IMR-90 (cell line): ENCODE data around the gene BTBD9. TPM values are rescaled to one million over a fixed set of nuclear protein-coding genes. Genes with fewer than 3 reads are reported as not detected.

Experiments
- ATAC-seq: fragments of 200-7000 bp; cut with Tn5 transposase; 2 replicates; pipeline ENCODE4 v1.9.1; 2020; ENCODE audit warnings: low read depth, mild to moderate bottlenecking, moderate library complexity
- BruUV-seq: library from RNA; stranded (reverse); fragments of 400-500 nt; replicated peaks from 2 replicates; lab custom pipeline; 2021; lab: Mats Ljungman, UMichigan
- CTCF ChIA-PET: fragments of 300-600 bp; formaldehyde crosslinking; extraction: SDS; loops from one replicate; lab custom pipeline; 2021; ENCODE audit warnings: antibody characterized with exemption; lab: Yijun Ruan, JAX
- POLR2A ChIA-PET: fragments of 300-600 bp; sonication (Branson Sonifier 250); formaldehyde crosslinking; loops from one replicate; lab custom pipeline; 2022; ENCODE audit warnings: antibody characterized with exemption; ENCODE audit not compliant: unreplicated experiment; lab: Charles Lee
- DNase-seq: peaks from one replicate; pipeline ENCODE4 v3.0.0; 2013
- H2AFZ ChIP-seq: replicated peaks from 2 replicates; pipeline ENCODE3; 2013; ENCODE audit warnings: low read length, mild to moderate bottlenecking; ENCODE audit not compliant: poor library complexity
- H2AK5ac ChIP-seq: 2 replicates; pipeline ENCODE4 v1.6.1; 2013; ENCODE audit warnings: low read depth, low read length, inconsistent platforms
- H2AK9ac ChIP-seq: replicated peaks from 2 replicates; pipeline ENCODE3; 2013; ENCODE audit warnings: mild to moderate bottlenecking, low read depth, low read length, moderate library complexity; ENCODE audit not compliant: poor library complexity
- H2BK120ac ChIP-seq: 2 replicates; pipeline ENCODE4 v1.6.1; 2013; ENCODE audit warnings: low read depth, low read length, inconsistent platforms
- H2BK15ac ChIP-seq: 3 replicates; pipeline ENCODE4 v1.6.1; 2013; ENCODE audit warnings: low read depth, low read length, inconsistent platforms
- H2BK20ac ChIP-seq: 2 replicates; pipeline ENCODE4 v1.6.1; 2013; ENCODE audit warnings: low read depth, mild to moderate bottlenecking, inconsistent platforms, low read length, moderate library complexity
- H2BK5ac ChIP-seq: 2 replicates; pipeline ENCODE4 v1.6.1; 2013; ENCODE audit warnings: mild to moderate bottlenecking, low read depth, low read length, inconsistent platforms; ENCODE audit not compliant: poor library complexity, severe bottlenecking
- H3K14ac ChIP-seq: replicated peaks from 2 replicates; pipeline ENCODE4 v1.6.1; 2013; ENCODE audit warnings: low read depth, low read length, inconsistent platforms
- H3K18ac ChIP-seq: 2 replicates; pipeline ENCODE4 v1.6.1; 2013; ENCODE audit warnings: low read depth, low read length, control low read depth
- H3K23ac ChIP-seq: 2 replicates; pipeline ENCODE4 v1.6.1; 2013; ENCODE audit warnings: low read depth, low read length, inconsistent platforms
- H3K27ac ChIP-seq: 2 replicates; pipeline ENCODE4 v1.5.1; 2013; ENCODE audit warnings: mild to moderate bottlenecking, control low read depth, low read length; ENCODE audit not compliant: insufficient read depth
- H3K27me3 ChIP-seq: 2 replicates; pipeline ENCODE4 v1.6.1; 2013; ENCODE audit warnings: low read length; ENCODE audit not compliant: control insufficient read depth, insufficient read depth
- H3K36me3 ChIP-seq: 2 replicates; pipeline ENCODE4 v1.6.1; 2013; ENCODE audit warnings: low read length, mixed read lengths; ENCODE audit not compliant: control insufficient read depth, insufficient read depth
- H3K4ac ChIP-seq: 2 replicates; pipeline ENCODE4 v1.6.1; 2013; ENCODE audit warnings: low read depth, low read length, inconsistent platforms
- H3K4me1 ChIP-seq: 2 replicates; pipeline ENCODE4 v1.6.1; 2013; ENCODE audit warnings: low read length, mixed read lengths; ENCODE audit not compliant: control insufficient read depth, insufficient read depth
- H3K4me2 ChIP-seq: 2 replicates; pipeline ENCODE4 v1.6.1; 2013; ENCODE audit warnings: low read depth, mild to moderate bottlenecking, control low read depth, low read length, moderate library complexity
- H3K4me3 ChIP-seq: 2 replicates; pipeline ENCODE4 v1.5.1; 2013; ENCODE audit warnings: low read depth, mild to moderate bottlenecking, control low read depth, low read length, moderate library complexity; ENCODE audit not compliant: insufficient read depth
- H3K56ac ChIP-seq: 2 replicates; pipeline ENCODE4 v1.6.1; 2013; ENCODE audit warnings: low read length, inconsistent platforms; ENCODE audit not compliant: insufficient read depth; ENCODE audit errors: extremely low read depth
- H3K79me1 ChIP-seq, 2 experiments: 2 replicates each; pipeline ENCODE4 v1.6.1; 2013; ENCODE audit warnings: low read length in 2 of 2, inconsistent platforms in 1 of 2, low read depth in 1 of 2
- H3K9ac ChIP-seq: 2 replicates; pipeline ENCODE4 v1.6.1; 2013; ENCODE audit warnings: low read depth, low read length, control low read depth
- H3K9me1 ChIP-seq: 2 replicates; pipeline ENCODE4 v1.6.1; 2013; ENCODE audit warnings: low read length, inconsistent platforms; ENCODE audit not compliant: insufficient read depth
- H3K9me3 ChIP-seq: 2 replicates; pipeline ENCODE4 v1.6.1; 2013; ENCODE audit warnings: low read length; ENCODE audit not compliant: control insufficient read depth, insufficient read depth
- H4K20me1 ChIP-seq: 2 replicates; pipeline ENCODE4 v1.6.1; 2013; ENCODE audit warnings: low read length, inconsistent platforms; ENCODE audit not compliant: insufficient read depth
- H4K5ac ChIP-seq: 2 replicates; pipeline ENCODE4 v1.6.1; 2013; ENCODE audit warnings: mild to moderate bottlenecking, low read depth, low read length, control low read depth
- H4K8ac ChIP-seq, 2 experiments: 2 replicates each; pipeline ENCODE4 v1.6.1; 2013; ENCODE audit warnings: low read depth in 2 of 2, low read length in 2 of 2, control low read depth in 1 of 2, inconsistent platforms in 1 of 2
- H4K91ac ChIP-seq: 2 replicates; pipeline ENCODE4 v1.6.1; 2013; ENCODE audit warnings: low read depth, low read length, inconsistent platforms; ENCODE audit not compliant: insufficient read depth
- CEBPB ChIP-seq: IDR thresholded peaks from 2 replicates; pipeline ENCODE4 v1.6.1; 2012; ENCODE audit warnings: low read depth, low read length, improper control_type of control experiment
- FOS ChIP-seq: fragments of 150-350 bp; IDR thresholded peaks from 2 replicates; pipeline ENCODE4 v1.6.1; 2016; ENCODE audit warnings: low read depth, low read length
- MAFK ChIP-seq: IDR thresholded peaks from 2 replicates; pipeline ENCODE4 v1.6.1; 2012; ENCODE audit warnings: low read depth, low read length, improper control_type of control experiment
- MAZ ChIP-seq: IDR thresholded peaks from 2 replicates; pipeline ENCODE4 v1.6.1; 2012; ENCODE audit warnings: low read depth, mild to moderate bottlenecking, low read length, improper control_type of control experiment, moderate library complexity, borderline replicate concordance
- NFE2L2 ChIP-seq: fragments of 150-350 bp; IDR thresholded peaks from 2 replicates; pipeline ENCODE4 v1.6.1; 2016; ENCODE audit warnings: low read depth, mild to moderate bottlenecking, low read length
- RCOR1 ChIP-seq: IDR thresholded peaks from 2 replicates; pipeline ENCODE4 v1.6.1; 2012; ENCODE audit warnings: mild to moderate bottlenecking, low read length, improper control_type of control experiment; ENCODE audit not compliant: insufficient replicate concordance
- WGBS, 2 experiments: methylation state at CpG; one replicate each; pipeline versions ENCODE4 v1.1.5 to v1.1.7; 2013; ENCODE audit warnings: missing lambda C conversion rate in 2 of 2; ENCODE audit not compliant: insufficient read length in 1 of 2; ENCODE audit errors: extremely low coverage in 2 of 2; 5-methylcytosine and 5-hydroxymethylcytosine counted together
- dilution Hi-C: fragments of 300-500 bp; cut with HindIII; formaldehyde crosslinking; loops from one replicate; pipeline ENCODE4 v1.14.3; 2018; ENCODE audit warnings: low sequenced_read_pairs; ENCODE audit not compliant: unreplicated experiment
- in situ Hi-C: fragments of 300-500 bp; cut with MboI; formaldehyde crosslinking; loops from 3 replicates; pipeline ENCODE4 v1.14.3; 2019; ENCODE audit warnings: low sequenced_read_pairs, inconsistent platforms, mixed read lengths
- intact Hi-C: fragments of 100-400 bp; cut with micrococcal nuclease; formaldehyde crosslinking; loops from 2 replicates; pipeline ENCODE4 v1.10.0; 2022
- polyA plus RNA-seq, 3 experiments: library from polyadenylated mRNA; depleted of rRNA; stranded (reverse); fragments of >200 nt; gene quantifications; 2 replicates each; pipeline ENCODE4 v1.2.3, GENCODE V29; 2012; ENCODE audit warnings: low replicate concordance in 1 of 3
- total RNA-seq: library from RNA; depleted of rRNA; stranded (reverse); fragments of >200 nt; gene quantifications from 2 replicates; pipeline ENCODE4 v1.2.3, GENCODE V29; 2012

Gene BTBD9
- total and polyA plus RNA-seq, 2 of the 4 experiments (the other 2 are of a cell fraction) = 4.1 to 22.0 TPM

DNA sequence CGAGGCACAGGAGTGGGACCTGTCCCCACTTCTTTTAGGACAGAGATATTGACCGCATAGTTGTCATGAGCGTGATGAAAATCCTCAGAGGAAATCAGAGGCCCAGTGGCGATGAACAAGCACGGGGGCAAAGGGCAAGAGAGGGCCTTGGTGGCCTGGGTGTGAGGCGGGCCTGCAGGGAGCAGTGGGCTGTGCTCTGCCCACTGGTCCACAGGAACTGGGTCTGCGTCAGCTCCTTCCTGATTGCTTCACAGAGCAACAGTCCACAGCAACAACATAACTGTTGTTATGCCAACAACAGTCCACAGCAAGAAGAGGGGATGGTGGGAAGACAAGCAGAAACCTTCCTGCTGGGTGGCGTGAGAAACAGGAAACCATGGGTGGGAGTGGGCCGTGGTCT is 484.6 kb downstream of the BTBD9 start:
- in situ Hi-C loops = no loop called here
- Histone ChIP-seq H4K8ac (peak overlapping the region in 1 of 2 experiments; percentile 49; a peak in 2 of 4 replicates), H3K23ac (0 out of 2 replicates have a peak overlapping the region, but pooled peaks have one; percentile 5), H4K20me1 (peaks cover 38% of the 10 kb centered on the region), H2AFZ (no peak overlapping the region), H3K36me3 (peaks cover 16% of the 10 kb centered on the region), H3K9ac (no peak overlapping the region), H3K4me3 (no peak overlapping the region), H3K4me1 (peaks cover 18% of the 10 kb centered on the region), H2AK5ac (peak overlapping the region; percentile 27), H3K18ac (no peak overlapping the region; the same call in 1 of the 2 replicates), H2BK120ac (0 out of 2 replicates have a peak overlapping the region, but pooled peaks have one; percentile 4), H3K9me3 (no peaks in the 10 kb centered on the region), H2BK5ac (peak overlapping the region; percentile 25), H2BK15ac (no peak overlapping the region), H3K4me2 (no peak overlapping the region), H3K27me3 (no peaks in the 10 kb centered on the region), H2BK20ac (no peak overlapping the region), H3K9me1 (peaks cover 29% of the 10 kb centered on the region), H4K91ac (peak overlapping the region; percentile 33), H4K5ac (no peak overlapping the region), H3K56ac (no peak overlapping the region), H3K27ac (peak overlapping the region; percentile 54), H2AK9ac (peak overlapping the region; percentile 1), H3K14ac (peak overlapping the region; percentile 34; the same call in 1 of the 2 replicates), H3K4ac (peak overlapping the region; percentile 60), H3K79me1 (peaks cover 11 to 84% of the 10 kb centered on the region in 2 experiments)
- intact Hi-C loops = loop anchor here (5.0 to 10.0 kb wide), 2 partner anchors 337 to 450 kb away; no protein-coding TSS in a partner anchor
- ChIA-PET POLR2A (no interaction called here), CTCF (interaction anchor here (0.5 kb wide), 1 partner anchor 469 kb away, joined by 3 read pairs; no protein-coding TSS in a partner anchor)
- dilution Hi-C loops = no loop called here
- peak; percentile 35 for DNase-seq
- no TSS peak for BruUV-seq
- no peak for ATAC-seq
- TF ChIP-seq FOS = no peak
- no peak for TF ChIP-seq RCOR1
- peak; percentile 93 for TF ChIP-seq CEBPB
- no peak for TF ChIP-seq NFE2L2
- no peak for TF ChIP-seq MAFK
- no peak for TF ChIP-seq MAZ
- 97% methylated on average over 3 of the region's 9 CpGs; no CpG with 5 or more reads in 1 of the 2 experiments for WGBS, 2 experiments
